Memory B cell (primary cell): ENCODE measurements around the gene CD81.

ENCODE experiments used
- ATAC-seq: fragments of 150-1000 bp; cut with Tn5 transposase; 2 replicates; pipeline ENCODE4 v1.10.0; 2021; ENCODE audit warnings: low read depth, mild to moderate bottlenecking, moderate library complexity
- DNase-seq, 2 donors: peaks; one replicate each; pipeline ENCODE4 v3.0.0; 2022; ENCODE audit warnings: low spot score in 2 of 2
- H3K27ac Mint-ChIP-seq: one replicate; pipeline ENCODE4 v1.8.0; 2022; ENCODE audit warnings: mild to moderate bottlenecking, moderate library complexity, mixed read lengths
- H3K27me3 Mint-ChIP-seq: one replicate; pipeline ENCODE4 v1.8.0; 2022; ENCODE audit warnings: mixed read lengths
- H3K36me3 Mint-ChIP-seq: one replicate; pipeline ENCODE4 v1.8.0; 2022; ENCODE audit warnings: mild to moderate bottlenecking, mixed read lengths
- H3K4me1 Mint-ChIP-seq: one replicate; pipeline ENCODE4 v1.8.0; 2022; ENCODE audit warnings: mixed read lengths
- H3K4me3 Mint-ChIP-seq: one replicate; pipeline ENCODE4 v1.8.0; 2022; ENCODE audit warnings: mild to moderate bottlenecking, moderate library complexity, mixed read lengths
- H3K9me3 Mint-ChIP-seq: one replicate; pipeline ENCODE4 v1.8.0; 2022; ENCODE audit warnings: mixed read lengths

CD81 gene

DNA sequence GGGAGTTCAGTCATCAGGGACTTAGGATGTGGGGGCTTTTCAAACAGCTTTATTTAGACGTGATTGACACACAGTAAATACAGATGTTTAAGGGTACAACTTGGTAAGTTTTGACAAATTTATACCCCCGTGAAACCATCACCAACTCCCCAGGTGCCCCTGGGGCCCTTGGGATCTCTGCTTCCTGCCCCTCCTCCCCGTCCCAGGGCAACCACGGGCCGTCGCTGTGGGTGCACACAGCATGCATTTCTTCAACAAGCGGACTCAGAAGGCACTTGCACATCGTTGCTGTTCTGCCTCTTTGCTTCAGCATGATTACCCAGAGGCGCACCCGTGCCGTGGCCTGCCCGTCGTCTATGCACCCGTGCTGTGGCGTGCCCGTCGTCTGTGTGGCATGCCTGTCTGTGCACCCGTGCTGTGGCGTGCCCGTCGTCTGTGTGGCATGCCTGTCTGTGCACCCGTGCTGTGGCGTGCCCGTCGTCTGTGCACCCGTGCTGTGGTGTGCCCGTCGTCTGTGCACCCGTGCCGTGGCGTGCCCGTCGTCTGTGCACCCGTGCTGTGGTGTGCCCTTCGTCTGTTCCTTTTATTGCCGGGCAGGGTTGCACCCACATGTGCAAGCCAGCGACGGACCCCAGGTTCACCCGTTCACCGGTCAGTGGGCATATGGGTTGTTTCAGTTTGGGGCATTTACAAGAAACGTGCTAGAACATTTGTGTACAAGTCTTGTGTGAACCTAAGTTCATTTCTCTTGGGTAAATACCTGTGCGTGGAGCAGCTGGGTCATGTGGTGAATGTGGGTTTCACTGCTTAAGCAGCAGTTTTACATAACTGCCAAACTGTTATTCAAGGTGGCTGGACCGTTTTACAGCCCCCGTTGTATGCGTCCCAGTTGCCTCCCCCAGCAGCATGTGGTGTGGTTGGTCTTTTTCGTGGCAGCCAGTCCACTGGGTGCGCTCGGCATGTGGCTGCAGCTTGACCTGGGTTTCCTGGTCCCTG is 8.3 kb downstream of the CD81 start:
- Mint-ChIP-seq H3K4me1 (peaks cover 62% of the 10 kb centered on the region), H3K27me3 (no peaks in the 10 kb centered on the region), H3K27ac (peak overlapping the region; percentile 92)

GRCh38 chr11:2386591-2386990 is 9.5 kb downstream of the CD81 start:
- peak overlapping the region; percentile 53 for H3K27ac Mint-ChIP-seq
- peak overlapping the region; percentile 93 for H3K4me3 Mint-ChIP-seq

More for the DNA sequence above, 8.3 kb downstream of the CD81 start:
- DNase-seq (peak in 1 of 2 donors; percentile 56), ATAC-seq (peak; percentile 48)
- Mint-ChIP-seq H3K36me3 (peaks cover 3% of the 10 kb centered on the region), H3K4me3 (peak overlapping the region; percentile 93), H3K9me3 (no peaks in the 10 kb centered on the region)

GRCh38 chr11:2387266-2387987 is 10.3 kb downstream of the CD81 start:
- no peaks in the 10 kb centered on the region for H3K9me3 Mint-ChIP-seq
- H3K36me3 Mint-ChIP-seq, result peaks cover 6% of the 10 kb centered on the region
- H3K4me3 Mint-ChIP-seq, result peak overlapping the region; percentile 55
- no peak for DNase-seq
- no peak for ATAC-seq
- peak overlapping the region; percentile 53 for H3K27ac Mint-ChIP-seq
- no peaks in the 10 kb centered on the region for H3K27me3 Mint-ChIP-seq
- H3K4me1 Mint-ChIP-seq, result peaks cover 54% of the 10 kb centered on the region

More at GRCh38 chr11:2386591-2386990, 9.5 kb downstream of the CD81 start:
- peaks cover 3% of the 10 kb centered on the region for H3K36me3 Mint-ChIP-seq
- peaks cover 55% of the 10 kb centered on the region for H3K4me1 Mint-ChIP-seq
- DNase-seq (no peak), ATAC-seq (no peak)
- no peaks in the 10 kb centered on the region for H3K9me3 Mint-ChIP-seq
- H3K27me3 Mint-ChIP-seq, result no peaks in the 10 kb centered on the region

DNA sequence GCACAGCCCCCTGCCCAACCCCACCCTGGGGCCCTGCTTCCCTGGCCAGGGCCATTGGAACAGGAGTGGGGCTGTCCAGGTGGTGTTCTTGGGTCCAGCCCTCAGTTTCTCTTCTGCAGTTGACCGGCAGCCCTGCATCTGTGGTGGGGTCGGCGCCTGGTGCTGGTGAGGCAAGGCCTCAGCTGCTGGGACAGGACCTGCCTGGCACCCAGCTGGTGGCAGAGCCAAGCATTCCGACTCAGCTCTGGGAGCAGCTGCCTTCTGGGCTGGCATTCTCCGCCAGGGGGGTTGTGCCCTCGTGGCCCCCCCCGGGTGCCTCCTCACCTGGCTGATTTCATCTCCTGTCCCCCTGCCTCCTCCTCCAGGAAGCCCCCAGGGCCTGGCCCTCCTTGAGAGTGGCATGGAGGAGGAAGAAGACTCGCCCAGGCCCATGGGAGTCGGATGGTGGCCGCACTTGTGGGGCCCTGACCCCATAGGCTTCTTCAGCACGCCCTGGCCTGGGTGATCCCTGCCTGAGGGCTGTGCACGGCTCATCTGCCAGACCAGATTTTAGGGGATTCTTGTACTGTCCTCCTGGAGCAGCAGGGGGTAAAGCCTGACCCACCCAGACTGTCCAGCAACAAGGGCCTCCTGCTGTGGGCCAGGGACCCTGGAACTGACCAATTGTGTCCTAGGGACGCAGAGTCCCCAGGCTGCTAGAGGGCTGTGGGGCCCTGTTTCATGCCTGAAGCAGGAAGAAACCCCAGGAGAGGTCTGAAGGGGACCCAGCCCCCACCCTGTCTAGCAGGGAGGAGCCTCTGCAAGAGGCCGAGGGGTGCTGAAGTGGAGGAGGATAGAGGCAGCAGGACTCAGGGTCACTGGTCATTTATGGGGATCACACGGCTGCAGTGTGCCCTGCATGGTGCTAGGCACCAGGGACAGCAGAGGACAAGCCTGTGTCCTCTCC is 11.6 kb downstream of the CD81 start:
- Mint-ChIP-seq H3K9me3 (no peaks in the 10 kb centered on the region), H3K27me3 (no peaks in the 10 kb centered on the region), H3K4me3 (peak overlapping the region; percentile 56), H3K27ac (no peak overlapping the region), H3K36me3 (peaks cover 6% of the 10 kb centered on the region), H3K4me1 (peaks cover 53% of the 10 kb centered on the region)
- DNase-seq (no peak), ATAC-seq (no peak)

DNA sequence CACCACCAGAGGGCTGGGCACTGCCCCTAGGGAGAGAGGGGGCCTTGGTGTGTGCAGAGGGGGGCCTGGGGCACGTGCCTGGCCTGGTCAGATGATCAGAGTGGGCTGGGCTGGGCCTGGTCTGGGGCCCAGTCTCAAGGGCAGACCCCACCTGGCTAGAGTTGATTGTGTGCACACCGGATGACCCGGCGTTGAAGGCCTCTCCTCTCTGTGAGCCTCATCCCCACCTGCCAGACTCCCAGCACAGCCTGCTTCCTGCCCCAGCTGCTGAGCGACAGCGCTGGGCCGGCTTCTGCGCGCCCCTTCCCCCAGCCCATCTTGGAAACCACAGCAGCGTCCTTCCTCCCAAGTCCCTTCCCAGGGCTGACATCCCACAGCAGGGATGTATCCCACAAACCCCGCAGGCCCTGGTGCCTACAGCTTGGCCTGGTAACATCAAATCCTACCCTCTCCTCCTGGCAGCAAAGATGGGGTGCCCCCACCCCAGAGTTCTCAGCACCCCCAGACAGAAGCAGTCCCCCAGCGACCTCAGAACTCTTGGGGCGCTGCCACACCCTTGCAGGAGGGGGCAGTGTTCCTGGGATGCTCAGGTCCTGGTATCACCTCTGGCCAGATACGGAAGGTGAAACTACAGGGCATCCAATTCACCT is 12.4 kb downstream of the CD81 start:
- peak overlapping the region; percentile 36 for H3K27ac Mint-ChIP-seq
- H3K4me3 Mint-ChIP-seq, result peak overlapping the region; percentile 56
- H3K4me1 Mint-ChIP-seq, result peaks cover 56% of the 10 kb centered on the region

GRCh38 chr11:2390091-2390724 is 13.1 kb downstream of the CD81 start:
- H3K9me3 Mint-ChIP-seq, result no peaks in the 10 kb centered on the region
- peaks cover 57% of the 10 kb centered on the region for H3K4me1 Mint-ChIP-seq
- H3K36me3 Mint-ChIP-seq, result peaks cover 6% of the 10 kb centered on the region
- ATAC-seq (no peak), DNase-seq (no peak)
- peak overlapping the region; percentile 36 for H3K27ac Mint-ChIP-seq
- no peaks in the 10 kb centered on the region for H3K27me3 Mint-ChIP-seq
- H3K4me3 Mint-ChIP-seq, result peak overlapping the region; percentile 56

More for the DNA sequence above, 12.4 kb downstream of the CD81 start:
- H3K36me3 Mint-ChIP-seq, result peaks cover 6% of the 10 kb centered on the region
- H3K9me3 Mint-ChIP-seq, result no peaks in the 10 kb centered on the region
- no peaks in the 10 kb centered on the region for H3K27me3 Mint-ChIP-seq
- ATAC-seq, result no peak
- DNase-seq, result no peak

DNA sequence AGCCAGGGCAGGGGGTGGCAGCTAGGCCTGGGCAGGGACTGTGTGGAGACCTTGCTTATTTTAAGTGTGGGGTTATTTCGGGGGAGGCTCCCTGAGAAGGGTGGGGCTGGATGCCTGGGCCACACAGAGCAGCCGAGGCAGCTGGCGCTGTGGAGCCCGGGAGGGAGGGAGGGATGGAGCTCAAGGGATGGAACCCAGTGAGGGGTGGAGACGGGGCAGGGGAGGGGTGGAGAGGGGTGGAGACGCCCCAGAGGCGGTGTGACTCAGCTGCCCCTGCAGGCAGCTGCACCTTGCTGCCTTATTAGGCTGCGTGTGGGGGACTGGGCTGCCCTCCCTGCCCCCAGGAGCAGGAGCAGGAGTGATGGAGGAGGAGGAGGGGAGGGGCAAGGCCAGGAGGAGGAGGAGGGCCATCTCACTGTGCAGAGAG is 13.6 kb downstream of the CD81 start:
- Mint-ChIP-seq H3K4me3 (no peak overlapping the region), H3K27ac (no peak overlapping the region), H3K27me3 (no peaks in the 10 kb centered on the region), H3K4me1 (peaks cover 53% of the 10 kb centered on the region), H3K9me3 (no peaks in the 10 kb centered on the region), H3K36me3 (peaks cover 6% of the 10 kb centered on the region)
- ATAC-seq (no peak), DNase-seq (no peak)

DNA sequence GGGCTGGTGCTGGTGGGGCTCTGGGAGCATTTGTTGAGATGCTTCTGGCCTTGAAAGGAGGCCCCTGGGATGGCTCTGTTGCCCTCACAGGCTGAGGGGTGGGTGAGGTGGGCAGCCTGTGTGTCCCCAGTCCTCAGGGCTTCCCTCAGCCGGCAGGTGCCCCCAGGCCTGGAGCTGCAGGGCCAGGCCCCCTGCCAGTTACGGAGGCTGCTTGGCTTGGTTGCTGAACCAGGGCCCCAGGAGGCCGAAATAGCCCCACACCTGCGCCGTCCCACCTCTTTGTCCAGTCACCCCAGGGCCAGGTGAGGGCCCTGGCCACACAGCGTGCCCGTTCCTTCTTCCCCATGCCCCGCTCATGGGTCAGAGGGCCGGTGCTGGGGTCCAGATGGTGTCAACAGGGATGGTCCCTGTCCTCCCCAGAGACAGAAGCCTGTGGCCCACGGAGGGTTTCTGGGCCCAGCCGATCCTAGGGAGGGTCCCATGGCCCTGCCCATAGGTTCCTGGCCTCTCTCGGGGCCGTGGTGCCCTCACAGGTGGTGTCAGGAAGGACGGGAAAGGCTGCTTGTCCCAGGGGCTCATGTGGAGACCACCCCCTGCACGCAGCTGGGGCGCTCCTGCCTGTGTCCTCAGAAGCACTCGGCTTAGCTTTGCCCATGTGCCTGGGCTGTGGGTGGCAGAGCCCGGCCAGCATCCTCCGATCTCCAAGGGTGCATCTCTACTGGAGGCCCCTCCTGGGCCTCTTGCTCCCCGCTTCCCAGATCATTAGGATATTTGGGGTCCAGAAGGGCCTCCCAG is 14.3 kb downstream of the CD81 start:
- H3K4me1 Mint-ChIP-seq, result peaks cover 48% of the 10 kb centered on the region
- no peak for ATAC-seq
- no peak for DNase-seq
- H3K27ac Mint-ChIP-seq, result no peak overlapping the region
- peaks cover 6% of the 10 kb centered on the region for H3K36me3 Mint-ChIP-seq
- H3K4me3 Mint-ChIP-seq, result peak overlapping the region; percentile 14
- no peaks in the 10 kb centered on the region for H3K9me3 Mint-ChIP-seq
- no peaks in the 10 kb centered on the region for H3K27me3 Mint-ChIP-seq

DNA sequence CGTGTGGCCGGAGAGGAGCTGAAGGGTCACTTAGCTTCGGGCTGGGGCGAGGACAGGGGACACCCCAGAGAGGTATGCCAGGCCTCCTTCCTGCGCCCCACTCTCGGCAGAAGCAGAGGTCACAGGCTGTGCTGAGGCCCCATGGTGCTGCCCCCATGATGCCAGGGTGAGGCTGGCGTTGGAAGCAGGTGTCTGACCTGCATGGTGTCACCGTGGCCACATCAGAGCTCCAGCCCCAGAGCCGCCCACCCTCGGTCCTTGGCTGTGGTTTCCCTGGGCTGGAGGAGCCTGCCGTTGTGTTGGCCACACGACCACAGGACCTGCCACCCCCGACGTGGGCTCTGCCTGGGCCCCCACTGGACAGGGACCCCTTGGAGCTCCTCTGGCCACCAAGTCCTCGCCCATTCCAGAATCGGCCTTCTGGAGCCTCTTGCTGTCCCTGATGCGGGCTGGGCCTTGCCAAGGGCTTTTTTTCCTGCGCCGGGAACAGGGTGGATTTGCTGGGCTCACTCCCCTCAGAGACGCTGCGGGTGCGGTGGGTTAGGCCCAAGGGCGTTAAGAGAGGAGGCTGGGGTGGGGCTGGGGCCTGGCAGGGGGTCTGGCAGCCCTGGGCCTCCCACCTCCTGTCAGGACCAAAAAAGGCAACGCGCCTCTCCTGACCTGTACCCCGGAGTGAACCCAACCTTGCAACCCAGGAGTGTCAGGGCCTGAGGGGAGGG is 15.3 kb downstream of the CD81 start:
- H3K36me3 Mint-ChIP-seq, result peaks cover 10% of the 10 kb centered on the region
- DNase-seq (no peak), ATAC-seq (no peak)
- H3K27ac Mint-ChIP-seq, result peak overlapping the region; percentile 20
- H3K27me3 Mint-ChIP-seq, result no peaks in the 10 kb centered on the region
- no peaks in the 10 kb centered on the region for H3K9me3 Mint-ChIP-seq
- H3K4me1 Mint-ChIP-seq, result peaks cover 53% of the 10 kb centered on the region
- peak overlapping the region; percentile 27 for H3K4me3 Mint-ChIP-seq

- H3K9me3 Mint-ChIP-seq, result no peaks in the 10 kb centered on the region
- H3K4me1 Mint-ChIP-seq, result peaks cover 50% of the 10 kb centered on the region
- peak; percentile 45 to 50 for DNase-seq
- H3K36me3 Mint-ChIP-seq, result peaks cover 10% of the 10 kb centered on the region
- H3K27me3 Mint-ChIP-seq, result no peaks in the 10 kb centered on the region
- H3K27ac Mint-ChIP-seq, result peak overlapping the region; percentile 79
- peak; percentile 59 for ATAC-seq
- H3K4me3 Mint-ChIP-seq, result peak overlapping the region; percentile 63
Observed at GRCh38 chr11:2393111-2393868, 16.2 kb downstream of the CD81 start.
